Measurements from ENCODE around the gene SLC27A2.

DNA sequence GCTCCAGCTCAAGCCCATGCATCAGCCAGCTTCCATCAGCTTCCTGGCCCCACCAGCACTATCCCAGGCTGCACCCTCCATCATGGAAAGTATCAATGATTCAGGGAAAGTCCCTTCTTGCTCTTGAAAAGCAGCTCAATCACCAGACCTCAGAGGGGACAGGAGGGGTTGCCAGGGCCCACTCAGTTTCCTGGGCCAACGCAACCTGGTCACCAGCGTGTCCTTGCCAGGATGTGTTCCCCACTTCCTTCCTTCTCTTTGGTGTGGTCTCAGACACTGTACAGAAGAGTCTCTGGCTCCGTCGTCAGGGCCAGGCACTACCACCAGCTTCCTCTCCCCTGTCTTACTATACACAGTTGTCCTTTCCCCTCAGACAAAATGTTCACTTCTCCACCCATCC, 80.5 kb downstream of the SLC27A2 start:
- TF ChIP-seq, protein P1, sequence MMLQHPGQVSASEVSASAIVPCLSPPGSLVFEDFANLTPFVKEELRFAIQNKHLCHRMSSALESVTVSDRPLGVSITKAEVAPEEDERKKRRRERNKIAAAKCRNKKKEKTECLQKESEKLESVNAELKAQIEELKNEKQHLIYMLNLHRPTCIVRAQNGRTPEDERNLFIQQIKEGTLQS (IDR thresholded peaks at IDR 0.05), result no peak
- TF ChIP-seq, protein P2, sequence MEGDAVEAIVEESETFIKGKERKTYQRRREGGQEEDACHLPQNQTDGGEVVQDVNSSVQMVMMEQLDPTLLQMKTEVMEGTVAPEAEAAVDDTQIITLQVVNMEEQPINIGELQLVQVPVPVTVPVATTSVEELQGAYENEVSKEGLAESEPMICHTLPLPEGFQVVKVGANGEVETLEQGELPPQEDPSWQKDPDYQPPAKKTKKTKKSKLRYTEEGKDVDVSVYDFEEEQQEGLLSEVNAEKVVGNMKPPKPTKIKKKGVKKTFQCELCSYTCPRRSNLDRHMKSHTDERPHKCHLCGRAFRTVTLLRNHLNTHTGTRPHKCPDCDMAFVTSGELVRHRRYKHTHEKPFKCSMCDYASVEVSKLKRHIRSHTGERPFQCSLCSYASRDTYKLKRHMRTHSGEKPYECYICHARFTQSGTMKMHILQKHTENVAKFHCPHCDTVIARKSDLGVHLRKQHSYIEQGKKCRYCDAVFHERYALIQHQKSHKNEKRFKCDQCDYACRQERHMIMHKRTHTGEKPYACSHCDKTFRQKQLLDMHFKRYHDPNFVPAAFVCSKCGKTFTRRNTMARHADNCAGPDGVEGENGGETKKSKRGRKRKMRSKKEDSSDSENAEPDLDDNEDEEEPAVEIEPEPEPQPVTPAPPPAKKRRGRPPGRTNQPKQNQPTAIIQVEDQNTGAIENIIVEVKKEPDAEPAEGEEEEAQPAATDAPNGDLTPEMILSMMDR (IDR thresholded peaks at IDR 0.05; ENCODE audit: low read depth, low read length, missing input control), result no peak
- TF ChIP-seq, protein P3, sequence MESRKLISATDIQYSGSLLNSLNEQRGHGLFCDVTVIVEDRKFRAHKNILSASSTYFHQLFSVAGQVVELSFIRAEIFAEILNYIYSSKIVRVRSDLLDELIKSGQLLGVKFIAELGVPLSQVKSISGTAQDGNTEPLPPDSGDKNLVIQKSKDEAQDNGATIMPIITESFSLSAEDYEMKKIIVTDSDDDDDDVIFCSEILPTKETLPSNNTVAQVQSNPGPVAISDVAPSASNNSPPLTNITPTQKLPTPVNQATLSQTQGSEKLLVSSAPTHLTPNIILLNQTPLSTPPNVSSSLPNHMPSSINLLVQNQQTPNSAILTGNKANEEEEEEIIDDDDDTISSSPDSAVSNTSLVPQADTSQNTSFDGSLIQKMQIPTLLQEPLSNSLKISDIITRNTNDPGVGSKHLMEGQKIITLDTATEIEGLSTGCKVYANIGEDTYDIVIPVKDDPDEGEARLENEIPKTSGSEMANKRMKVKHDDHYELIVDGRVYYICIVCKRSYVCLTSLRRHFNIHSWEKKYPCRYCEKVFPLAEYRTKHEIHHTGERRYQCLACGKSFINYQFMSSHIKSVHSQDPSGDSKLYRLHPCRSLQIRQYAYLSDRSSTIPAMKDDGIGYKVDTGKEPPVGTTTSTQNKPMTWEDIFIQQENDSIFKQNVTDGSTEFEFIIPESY (IDR thresholded peaks at IDR 0.05), result no peak
- TF ChIP-seq SP1 (IDR thresholded peaks at IDR 0.05) (no peak), TAF1 (conservative IDR thresholded peaks at IDR 0.05) (no peak), HNF4G (IDR thresholded peaks at IDR 0.05) (no peak)
- TF ChIP-seq, protein P4, sequence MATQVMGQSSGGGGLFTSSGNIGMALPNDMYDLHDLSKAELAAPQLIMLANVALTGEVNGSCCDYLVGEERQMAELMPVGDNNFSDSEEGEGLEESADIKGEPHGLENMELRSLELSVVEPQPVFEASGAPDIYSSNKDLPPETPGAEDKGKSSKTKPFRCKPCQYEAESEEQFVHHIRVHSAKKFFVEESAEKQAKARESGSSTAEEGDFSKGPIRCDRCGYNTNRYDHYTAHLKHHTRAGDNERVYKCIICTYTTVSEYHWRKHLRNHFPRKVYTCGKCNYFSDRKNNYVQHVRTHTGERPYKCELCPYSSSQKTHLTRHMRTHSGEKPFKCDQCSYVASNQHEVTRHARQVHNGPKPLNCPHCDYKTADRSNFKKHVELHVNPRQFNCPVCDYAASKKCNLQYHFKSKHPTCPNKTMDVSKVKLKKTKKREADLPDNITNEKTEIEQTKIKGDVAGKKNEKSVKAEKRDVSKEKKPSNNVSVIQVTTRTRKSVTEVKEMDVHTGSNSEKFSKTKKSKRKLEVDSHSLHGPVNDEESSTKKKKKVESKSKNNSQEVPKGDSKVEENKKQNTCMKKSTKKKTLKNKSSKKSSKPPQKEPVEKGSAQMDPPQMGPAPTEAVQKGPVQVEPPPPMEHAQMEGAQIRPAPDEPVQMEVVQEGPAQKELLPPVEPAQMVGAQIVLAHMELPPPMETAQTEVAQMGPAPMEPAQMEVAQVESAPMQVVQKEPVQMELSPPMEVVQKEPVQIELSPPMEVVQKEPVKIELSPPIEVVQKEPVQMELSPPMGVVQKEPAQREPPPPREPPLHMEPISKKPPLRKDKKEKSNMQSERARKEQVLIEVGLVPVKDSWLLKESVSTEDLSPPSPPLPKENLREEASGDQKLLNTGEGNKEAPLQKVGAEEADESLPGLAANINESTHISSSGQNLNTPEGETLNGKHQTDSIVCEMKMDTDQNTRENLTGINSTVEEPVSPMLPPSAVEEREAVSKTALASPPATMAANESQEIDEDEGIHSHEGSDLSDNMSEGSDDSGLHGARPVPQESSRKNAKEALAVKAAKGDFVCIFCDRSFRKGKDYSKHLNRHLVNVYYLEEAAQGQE (IDR thresholded peaks at IDR 0.05), result no peak
